BE2C (cell line): ENCODE results near the gene ANXA2R.

Experiments
- DNase-seq: peaks from one replicate; pipeline ENCODE4 v3.0.0-alpha.2; 2020
- H3K27me3 ChIP-seq: fragments of 250-450 bp; sonication (Bioruptor Pico); 2 replicates; pipeline ENCODE4 v1.5.1; 2020; ENCODE audit warnings: mild to moderate bottlenecking
- H3K36me3 ChIP-seq: fragments of 250-450 bp; sonication (Bioruptor Pico); 2 replicates; pipeline ENCODE4 v1.5.1; 2020; ENCODE audit warnings: mild to moderate bottlenecking
- H3K4me1 ChIP-seq: fragments of 250-450 bp; sonication (Bioruptor Pico); 2 replicates; pipeline ENCODE4 v1.5.1; 2020
- H3K4me3 ChIP-seq: 2 replicates; pipeline ENCODE4 v1.5.1; 2011; ENCODE audit warnings: low read depth, low read length
- H3K9me3 ChIP-seq: fragments of 250-450 bp; sonication (Bioruptor Pico); 2 replicates; pipeline ENCODE4 v1.5.1; 2020
- TF ChIP-seq, protein P1 (sequence below): IDR thresholded peaks from 2 replicates; pipeline ENCODE4 v1.5.1; 2012; ENCODE audit warnings: mild to moderate bottlenecking, low read depth, low read length

Gene ANXA2R

GRCh38 chr5:43039471-43040286 is 440 bp downstream of the ANXA2R start:
- Histone ChIP-seq H3K36me3 (no peaks in the 10 kb centered on the region), H3K4me1 (no peaks in the 10 kb centered on the region), H3K4me3 (peak overlapping the region; percentile 81), H3K27me3 (peaks cover 41% of the 10 kb centered on the region), H3K9me3 (no peaks in the 10 kb centered on the region)
- peak; percentile 74 for DNase-seq
- TF ChIP-seq, protein P1, sequence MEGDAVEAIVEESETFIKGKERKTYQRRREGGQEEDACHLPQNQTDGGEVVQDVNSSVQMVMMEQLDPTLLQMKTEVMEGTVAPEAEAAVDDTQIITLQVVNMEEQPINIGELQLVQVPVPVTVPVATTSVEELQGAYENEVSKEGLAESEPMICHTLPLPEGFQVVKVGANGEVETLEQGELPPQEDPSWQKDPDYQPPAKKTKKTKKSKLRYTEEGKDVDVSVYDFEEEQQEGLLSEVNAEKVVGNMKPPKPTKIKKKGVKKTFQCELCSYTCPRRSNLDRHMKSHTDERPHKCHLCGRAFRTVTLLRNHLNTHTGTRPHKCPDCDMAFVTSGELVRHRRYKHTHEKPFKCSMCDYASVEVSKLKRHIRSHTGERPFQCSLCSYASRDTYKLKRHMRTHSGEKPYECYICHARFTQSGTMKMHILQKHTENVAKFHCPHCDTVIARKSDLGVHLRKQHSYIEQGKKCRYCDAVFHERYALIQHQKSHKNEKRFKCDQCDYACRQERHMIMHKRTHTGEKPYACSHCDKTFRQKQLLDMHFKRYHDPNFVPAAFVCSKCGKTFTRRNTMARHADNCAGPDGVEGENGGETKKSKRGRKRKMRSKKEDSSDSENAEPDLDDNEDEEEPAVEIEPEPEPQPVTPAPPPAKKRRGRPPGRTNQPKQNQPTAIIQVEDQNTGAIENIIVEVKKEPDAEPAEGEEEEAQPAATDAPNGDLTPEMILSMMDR, result peak; percentile 41

DNA sequence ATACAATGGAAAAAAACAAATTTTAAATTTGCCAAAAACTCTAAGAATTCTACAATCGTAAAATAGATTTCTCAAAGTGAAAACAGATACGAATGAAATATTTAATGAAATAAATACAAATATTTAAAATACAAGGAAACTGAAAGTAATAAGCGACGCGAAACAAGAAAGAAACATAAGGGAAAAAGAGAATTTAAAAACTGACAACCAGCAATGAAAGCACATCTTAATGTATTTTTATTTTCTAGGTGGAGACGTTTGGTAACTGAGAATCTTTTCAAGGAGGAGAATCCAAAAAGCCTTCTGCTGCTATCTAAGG is 1.0 kb downstream of the ANXA2R start:
- peaks cover 4% of the 10 kb centered on the region for H3K4me1 ChIP-seq
- no peak for DNase-seq
- H3K9me3 ChIP-seq, result no peaks in the 10 kb centered on the region; the same call in 1 of the 2 replicates
- TF ChIP-seq, protein P1, result no peak
- peaks cover 41% of the 10 kb centered on the region for H3K27me3 ChIP-seq
- no peaks in the 10 kb centered on the region for H3K36me3 ChIP-seq
- H3K4me3 ChIP-seq, result peak overlapping the region; percentile 81

DNA sequence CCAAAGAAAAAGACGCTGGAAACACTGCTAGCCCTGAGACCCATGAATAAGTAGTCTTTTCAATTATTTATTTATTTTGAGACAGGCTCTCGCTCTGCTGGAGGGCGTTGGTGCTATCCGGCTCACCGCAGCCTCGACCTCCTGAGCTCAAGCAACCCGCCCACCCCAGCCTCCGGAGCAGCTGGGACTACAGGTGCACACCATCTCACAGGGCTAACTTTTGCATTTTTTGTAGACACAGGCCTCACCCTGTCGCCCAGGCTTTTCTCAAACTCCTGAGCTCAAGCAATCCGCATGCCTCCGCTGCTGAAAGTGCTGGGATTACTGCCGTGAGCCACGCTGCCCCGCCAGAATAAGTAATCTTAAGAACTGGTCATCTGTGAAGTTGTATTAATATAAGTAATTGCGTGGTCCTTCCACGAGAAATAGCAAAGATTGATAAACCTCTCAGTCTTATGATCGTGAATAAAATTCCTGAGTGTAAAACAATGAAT is 1.6 kb downstream of the ANXA2R start:
- TF ChIP-seq, protein P1, result no peak
- H3K4me1 ChIP-seq, result peaks cover 9% of the 10 kb centered on the region
- H3K9me3 ChIP-seq, result no peaks in the 10 kb centered on the region; the same call in 1 of the 2 replicates
- H3K4me3 ChIP-seq, result peak overlapping the region; percentile 81
- no peaks in the 10 kb centered on the region for H3K36me3 ChIP-seq
- peaks cover 46% of the 10 kb centered on the region for H3K27me3 ChIP-seq
- no peak for DNase-seq

DNA sequence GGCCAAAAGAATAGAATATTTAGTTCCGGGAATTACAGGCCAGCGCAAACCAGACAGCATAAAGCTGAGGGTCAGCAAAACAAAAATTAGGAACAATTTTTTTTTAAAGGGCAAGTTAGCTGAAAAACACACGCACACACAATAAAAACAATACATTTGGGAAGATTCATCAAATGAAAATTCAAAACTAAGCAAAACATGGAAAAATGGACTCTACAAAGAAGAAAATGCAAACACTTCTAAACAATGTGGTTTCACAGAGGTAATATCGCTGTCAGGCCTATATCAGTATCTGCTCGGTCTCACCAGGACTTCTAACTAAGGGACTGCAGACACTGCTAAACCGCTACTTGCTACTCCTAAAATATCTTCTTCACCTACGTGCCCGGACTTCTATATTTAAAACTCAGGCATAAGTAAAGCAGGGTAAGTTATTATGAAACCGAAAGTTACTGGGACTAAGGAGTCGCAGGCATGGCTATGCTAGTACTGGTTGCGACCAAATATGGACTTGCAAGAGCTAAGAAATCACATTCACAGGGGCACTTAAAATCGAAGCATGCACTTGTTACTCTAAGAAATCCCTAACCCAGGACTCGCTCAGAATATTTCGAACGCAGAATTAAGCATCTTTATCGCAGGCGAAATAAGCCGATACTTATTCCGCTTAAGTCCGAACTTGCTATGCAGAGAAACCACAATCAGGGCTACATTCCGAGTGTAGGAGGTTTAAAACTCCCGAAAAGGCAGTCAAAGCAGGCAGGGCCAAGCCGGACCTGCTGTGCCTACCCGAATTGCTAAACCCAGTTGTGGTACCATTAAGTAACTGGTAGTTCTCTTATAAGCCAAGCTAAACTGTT is 2.3 kb downstream of the ANXA2R start:
- Histone ChIP-seq H3K27me3 (peaks cover 48% of the 10 kb centered on the region), H3K9me3 (no peaks in the 10 kb centered on the region; the same call in 1 of the 2 replicates), H3K4me1 (peaks cover 9% of the 10 kb centered on the region), H3K36me3 (no peaks in the 10 kb centered on the region), H3K4me3 (peak overlapping the region; percentile 51)
- DNase-seq, result no peak
- TF ChIP-seq, protein P1, result no peak

DNA sequence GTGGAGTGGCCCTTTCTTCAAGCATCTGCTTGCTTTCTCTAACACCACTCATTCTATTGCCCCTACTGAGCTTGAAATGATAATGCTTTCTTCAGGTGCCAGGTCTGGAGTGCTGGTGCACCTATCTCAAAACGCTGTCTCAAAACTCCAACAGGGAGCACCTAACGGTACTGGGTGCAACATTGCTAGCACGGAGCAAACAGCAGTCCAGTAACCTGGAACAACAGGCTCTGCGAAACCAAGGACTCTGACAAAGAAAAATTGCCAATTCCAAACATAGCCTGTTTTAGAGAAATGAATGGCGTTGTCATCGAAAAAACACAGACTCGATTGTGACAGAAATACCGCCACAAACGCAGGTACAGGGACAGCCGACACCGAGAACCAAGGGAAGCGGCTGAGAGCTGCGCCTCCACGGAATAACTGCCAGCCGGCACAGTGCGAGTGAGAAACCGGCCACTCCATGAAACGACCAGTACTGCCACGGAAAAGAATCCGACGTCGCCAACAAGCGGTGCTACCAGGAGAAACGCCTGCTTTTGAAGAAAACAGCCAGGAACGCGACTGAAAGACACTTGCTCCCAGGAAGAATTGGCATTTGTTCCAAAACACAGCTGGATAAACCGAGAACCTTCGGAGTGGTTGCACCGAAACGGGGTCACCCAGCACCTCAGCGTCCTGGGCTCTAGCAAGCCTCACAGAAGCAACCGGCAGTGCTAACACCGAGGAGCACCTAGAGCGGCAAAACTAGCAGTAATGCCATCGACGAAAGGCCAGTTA is 3.1 kb downstream of the ANXA2R start:
- DNase-seq, result no peak
- peak overlapping the region; percentile 51 for H3K4me3 ChIP-seq
- no peaks in the 10 kb centered on the region for H3K36me3 ChIP-seq
- peaks cover 48% of the 10 kb centered on the region for H3K27me3 ChIP-seq
- no peaks in the 10 kb centered on the region; the same call in 1 of the 2 replicates for H3K9me3 ChIP-seq
- peaks cover 9% of the 10 kb centered on the region for H3K4me1 ChIP-seq
- TF ChIP-seq, protein P1, result no peak
